ENCODE results near the gene FRMD4A. TPM values are rescaled to one million over a fixed set of nuclear protein-coding genes. Genes with fewer than 3 reads are reported as not detected.
"Not testable (repeated sequence)": the region's sequence is repeated elsewhere in the genome, so short reads cannot be mapped to it uniquely, and the experiment has no call there.

Gene FRMD4A
- total RNA-seq, 2 experiments from 2014 or later, result 3.1 to 3.7 TPM

DNA sequence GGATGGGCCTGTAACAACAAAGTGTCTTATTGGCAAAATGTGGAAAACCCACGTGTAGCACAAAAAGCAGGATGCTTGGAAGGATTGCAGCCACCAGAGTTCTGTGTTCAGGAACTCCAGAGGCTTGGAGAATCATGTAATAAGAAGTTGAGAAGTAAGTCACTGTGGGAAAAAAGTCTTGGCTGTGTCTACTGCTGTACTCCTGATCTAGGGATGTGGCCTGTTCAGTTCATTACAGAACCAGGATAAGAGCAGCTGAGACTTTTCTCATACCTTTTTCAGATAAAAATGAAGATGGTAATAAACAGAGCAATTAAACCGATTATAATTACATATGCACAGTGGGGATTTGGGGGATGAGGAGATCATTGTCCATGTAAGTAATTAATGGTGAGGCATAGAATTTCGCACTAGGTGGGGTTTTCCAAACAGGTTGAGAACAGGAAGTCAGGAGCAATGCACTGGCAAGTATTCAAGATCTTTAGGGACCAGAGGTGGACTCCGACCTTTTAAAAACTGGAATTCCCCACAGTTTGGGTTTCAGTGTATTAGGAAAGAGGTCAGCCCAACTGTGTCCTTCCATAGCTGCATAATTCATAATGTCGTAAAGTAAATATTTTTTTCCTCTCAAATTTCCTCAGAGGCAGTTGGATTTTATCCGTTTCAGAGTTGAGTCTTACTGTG is 281.7 kb downstream of the FRMD4A start:
- H3K4me1 ChIP-seq (ENCODE audit: insufficient read depth, low read length), result no peaks in the 10 kb centered on the region
- no peak overlapping the region for H3K27ac ChIP-seq (ENCODE audit: low read depth in 1 of 2, low read length in 2 of 2)
- Mint-ChIP-seq H3K9me3 (peaks cover 2% of the 10 kb centered on the region), H3K27ac (no peak overlapping the region), H3K4me3 (no peak overlapping the region), H3K36me3 (ENCODE audit: low read depth) (no peaks in the 10 kb centered on the region), H3K27me3 (no peaks in the 10 kb centered on the region), H3K4me1 (ENCODE audit: low read depth) (no peaks in the 10 kb centered on the region)
- no peaks in the 10 kb centered on the region for H3K9me3 ChIP-seq (ENCODE audit: control insufficient read depth in 1 of 2, insufficient read depth in 1 of 2, low read length in 2 of 2)
- DNase-seq, result no peak
- POLR2A ChIA-PET, result no interaction called here
- H3K36me3 ChIP-seq (ENCODE audit: insufficient read depth, low read length), result no peaks in the 10 kb centered on the region
- no peak overlapping the region for H3K4me3 ChIP-seq (ENCODE audit: low read length)
- H3K27me3 ChIP-seq (ENCODE audit: control insufficient read depth in 1 of 2, insufficient read depth in 2 of 2, low read length in 2 of 2), result no peaks in the 10 kb centered on the region
- ATAC-seq (ENCODE audit: poor library complexity), result no peak
- CTCF ChIA-PET, result no interaction called here
- intact Hi-C loops (cut with DNase I, micrococcal nuclease), result no loop called here
- no peak for TF ChIP-seq CTCF (IDR thresholded peaks at IDR 0.05)

DNA sequence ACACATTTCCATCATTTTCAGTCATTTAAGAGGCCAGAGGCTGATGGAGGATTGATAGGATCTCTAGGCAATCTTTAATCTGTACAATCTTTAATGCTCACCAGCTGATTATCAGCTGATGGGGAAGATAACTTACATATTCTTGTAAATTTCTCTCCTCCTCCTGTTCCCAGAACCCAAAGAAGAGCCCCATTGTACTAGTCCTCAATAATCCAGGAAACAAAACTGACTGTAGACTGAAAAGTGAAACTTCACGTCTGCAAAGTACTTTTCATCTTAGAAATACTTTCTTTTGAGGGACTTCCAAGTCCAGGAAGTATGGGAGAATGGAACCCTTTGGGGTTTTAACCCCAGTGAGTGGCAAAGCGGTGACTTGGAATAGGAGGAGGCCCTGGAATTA is 283.3 kb downstream of the FRMD4A start:
- no peak overlapping the region for H3K4me3 Mint-ChIP-seq
- Histone ChIP-seq H3K27me3 (ENCODE audit: control insufficient read depth in 1 of 2, insufficient read depth in 2 of 2, low read length in 2 of 2) (no peaks in the 10 kb centered on the region), H3K4me1 (ENCODE audit: insufficient read depth, low read length) (no peaks in the 10 kb centered on the region), H3K36me3 (ENCODE audit: insufficient read depth, low read length) (no peaks in the 10 kb centered on the region), H3K4me3 (ENCODE audit: low read length) (no peak overlapping the region), H3K9me3 (ENCODE audit: control insufficient read depth in 1 of 2, insufficient read depth in 1 of 2, low read length in 2 of 2) (no peaks in the 10 kb centered on the region), H3K27ac (ENCODE audit: low read depth in 1 of 2, low read length in 2 of 2) (no peak overlapping the region)
- POLR2A ChIA-PET, result no interaction called here
- CTCF ChIA-PET, result no interaction called here
- DNase-seq, result no peak
- H3K4me1 Mint-ChIP-seq (ENCODE audit: low read depth), result no peaks in the 10 kb centered on the region
- intact Hi-C loops (cut with DNase I, micrococcal nuclease), result no loop called here
- TF ChIP-seq CTCF (IDR thresholded peaks at IDR 0.05), result no peak
- no peak overlapping the region for H3K27ac Mint-ChIP-seq
- peaks cover 4% of the 10 kb centered on the region for H3K9me3 Mint-ChIP-seq
- no peak for ATAC-seq (ENCODE audit: poor library complexity)
- no peaks in the 10 kb centered on the region for H3K36me3 Mint-ChIP-seq (ENCODE audit: low read depth)
- H3K27me3 Mint-ChIP-seq, result no peaks in the 10 kb centered on the region

DNA sequence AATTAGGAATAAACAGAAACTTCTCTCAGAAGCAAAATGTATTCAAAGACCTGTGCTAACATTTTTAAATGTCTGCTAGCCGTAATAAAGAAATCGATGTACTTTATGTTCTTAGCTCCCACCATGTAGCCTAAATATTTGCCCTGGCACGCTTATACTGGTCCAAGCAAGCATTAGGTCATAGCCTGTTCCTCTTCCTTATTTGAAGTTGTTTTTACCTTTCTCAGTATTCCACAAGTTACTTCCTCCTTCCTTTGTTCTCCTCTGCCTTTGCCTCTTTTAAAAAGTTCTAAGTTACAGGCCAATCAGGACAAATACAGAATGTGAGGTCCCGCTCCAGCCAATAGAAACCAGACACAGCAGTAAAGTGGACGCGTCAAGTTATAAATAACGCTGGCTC is 288.7 kb downstream of the FRMD4A start:
- CTCF ChIA-PET, result interaction anchor here (1.4 kb wide), 1 partner anchor 9 kb away, joined by 3 read pairs; no protein-coding TSS in a partner anchor
- H3K36me3 ChIP-seq (ENCODE audit: insufficient read depth, low read length); H3K36me3 Mint-ChIP-seq (ENCODE audit: low read depth); H3K4me3 ChIP-seq (ENCODE audit: low read length); ATAC-seq (ENCODE audit: poor library complexity); H3K9me3 Mint-ChIP-seq; H3K27me3 ChIP-seq (ENCODE audit: control insufficient read depth in 1 of 2, insufficient read depth in 2 of 2, low read length in 2 of 2); H3K4me3 Mint-ChIP-seq; POLR2A ChIA-PET; H3K4me1 ChIP-seq (ENCODE audit: insufficient read depth, low read length); DNase-seq; H3K27ac Mint-ChIP-seq; H3K9me3 ChIP-seq (ENCODE audit: control insufficient read depth in 1 of 2, insufficient read depth in 1 of 2, low read length in 2 of 2); H3K27me3 Mint-ChIP-seq; H3K27ac ChIP-seq (ENCODE audit: low read depth in 1 of 2, low read length in 2 of 2): not testable (repeated sequence)
- peaks cover 11% of the 10 kb centered on the region for H3K4me1 Mint-ChIP-seq (ENCODE audit: low read depth)
- intact Hi-C loops (cut with DNase I, micrococcal nuclease), result loop anchor here in 1 of 2 experiments (5.0 kb wide), 1 partner anchor 40 kb away; no protein-coding TSS in a partner anchor
